Pancreas (tissue), 10 donors: ENCODE data around the gene LTB. TPM values are rescaled to one million over a fixed set of nuclear protein-coding genes. Genes with fewer than 3 reads are reported as not detected.
A peak's percentile ranks its signal among the peaks of the same experiment; 100 is the strongest.

ENCODE experiments used
- ATAC-seq, 4 donors: fragments of 200-7000 bp; cut with Tn5 transposase; one replicate each; pipeline versions ENCODE4 v1.8.0 to v1.9.1; 2020; ENCODE audit warnings: mild to moderate bottlenecking in 4 of 4, moderate library complexity in 4 of 4
- DNase-seq, 6 donors: peaks; one replicate each; pipeline ENCODE4 v3.0.0-alpha.2; 2020
- FAIRE-seq: peaks from 2 replicates; lab custom pipeline; 2012; peaks lifted over from hg19 to GRCh38; lab: Jason Lieb, UNC
- H3K27ac ChIP-seq, 4 donors: fragments of 200-600 bp; sonication (generic); 1 replicate in 3 of 4; 2 replicates in 1 of 4; pipeline versions ENCODE4 v1.5.0 to v1.8.0; 2020
- H3K27me3 ChIP-seq, 4 donors: fragments of 200-600 bp; one replicate each; pipeline ENCODE4 v1.8.0; 2021
- H3K36me3 ChIP-seq, 3 donors: fragments of 200-600 bp; sonication (generic) in 1 of 3; one replicate each; pipeline versions ENCODE4 v1.5.0 to v1.8.0; 2020 to 2021
- H3K4me1 ChIP-seq, 3 donors: fragments of 200-600 bp; one replicate each; pipeline ENCODE4 v1.8.0; 2021
- H3K4me3 ChIP-seq, 4 donors: fragments of 200-600 bp; sonication (generic) in 2 of 4; one replicate each; pipeline versions ENCODE4 v1.5.0 to v1.8.0; 2020 to 2021
- H3K9me3 ChIP-seq, 4 donors: fragments of 200-600 bp; one replicate each; pipeline ENCODE4 v1.8.0; 2021
- WGBS, 2 donors: extraction: QIAGEN DNeasy Blood & Tissue Kit; methylation state at CpG; one replicate each; pipeline ENCODE4 v1.1.7; 2013; 5-methylcytosine and 5-hydroxymethylcytosine counted together
- intact Hi-C, 3 donors: fragments of 100-400 bp; cut with DNase I; formaldehyde crosslinking; loops; one replicate each; pipeline versions ENCODE4 v1.11.1 to v1.14.2; 2022
- polyA plus RNA-seq, 2 donors: library from polyadenylated mRNA; stranded (reverse); fragments of 200-250 nt; gene quantifications; one replicate each; pipeline ENCODE4 v1.2.3, GENCODE V29; 2013
- total RNA-seq, 6 donors: library from RNA; stranded (reverse); fragmentation: NEBNext Ultra II Directional in 4 of 6; extraction: Animal tissue kit (Norgen Biotek cat#: 25700) in 4 of 6; gene quantifications; one replicate each; pipeline versions ENCODE4 v1.2.1 to v1.2.4, GENCODE V29; 2021 to 2023
- TF ChIP-seq, protein P1 (sequence below), 4 donors: fragments of 200-600 bp; sonication (generic) in 3 of 4; IDR thresholded peaks; one replicate each; pipeline versions ENCODE4 v1.5.0 to v1.8.0; 2021; ENCODE audit warnings: antibody characterized with exemption in 4 of 4
- donor health status: healthy with polysubstance abuse.
- donor health status: DM: no; HTN: no; CAD: no; lungs with moderate emphysema.
- donor health status: DM: no; HTN: no; CAD: no.
- donor health status: control.
- donor health status: control.
- donor health status: Bipolar disorder and iron deficiency.
- donor health status: DM: yes; HTN: yes; CAD: no.
- donor health status: DM: no; HTN: no; CAD: no.
- donor health status: DM: no; HTN: no; CAD: no.
- donor health status: DM: yes; HTN: yes; CAD: no.

The LTB gene
- total and polyA plus RNA-seq, 8 donors = 0.71 to 19.4 (median 2.1) TPM

DNA sequence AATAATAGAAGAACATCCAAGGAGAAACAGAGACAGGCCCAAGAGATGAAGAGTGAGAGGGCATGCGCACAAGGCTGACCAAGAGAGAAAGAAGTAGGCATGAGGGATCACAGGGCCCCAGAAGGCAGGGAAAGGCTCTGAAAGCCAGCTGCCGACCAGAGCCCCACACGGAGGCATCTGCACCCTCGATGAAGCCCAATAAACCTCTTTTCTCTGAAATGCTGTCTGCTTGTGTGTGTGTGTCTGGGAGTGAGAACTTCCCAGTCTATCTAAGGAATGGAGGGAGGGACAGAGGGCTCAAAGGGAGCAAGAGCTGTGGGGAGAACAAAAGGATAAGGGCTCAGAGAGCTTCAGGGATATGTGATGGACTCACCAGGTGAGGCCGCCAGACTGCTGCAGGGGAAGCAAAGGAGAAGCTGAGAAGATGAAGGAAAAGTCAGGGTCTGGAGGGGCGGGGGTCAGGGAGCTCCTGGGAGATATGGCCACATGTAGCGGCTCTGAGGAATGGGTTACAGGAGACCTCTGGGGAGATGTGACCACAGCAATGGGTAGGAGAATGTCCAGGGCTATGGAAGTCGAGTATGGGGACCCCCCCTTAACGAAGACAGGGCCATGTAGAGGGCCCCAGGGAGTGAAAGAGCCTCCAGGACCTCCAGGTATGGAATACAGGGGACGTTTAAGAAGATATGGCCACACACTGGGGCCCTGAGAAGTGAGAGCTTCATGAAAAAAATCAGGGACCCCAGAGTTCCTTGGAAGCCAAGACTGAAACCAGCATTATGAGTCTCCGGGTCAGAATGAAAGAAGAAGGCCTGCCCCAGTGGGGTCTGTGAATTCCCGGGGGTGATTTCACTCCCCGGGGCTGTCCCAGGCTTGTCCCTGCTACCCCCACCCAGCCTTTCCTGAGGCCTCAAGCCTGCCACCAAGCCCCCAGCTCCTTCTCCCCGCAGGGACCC lies 7.8 kb downstream of the LTB start:
- intact Hi-C loops = no loop called here

DNA sequence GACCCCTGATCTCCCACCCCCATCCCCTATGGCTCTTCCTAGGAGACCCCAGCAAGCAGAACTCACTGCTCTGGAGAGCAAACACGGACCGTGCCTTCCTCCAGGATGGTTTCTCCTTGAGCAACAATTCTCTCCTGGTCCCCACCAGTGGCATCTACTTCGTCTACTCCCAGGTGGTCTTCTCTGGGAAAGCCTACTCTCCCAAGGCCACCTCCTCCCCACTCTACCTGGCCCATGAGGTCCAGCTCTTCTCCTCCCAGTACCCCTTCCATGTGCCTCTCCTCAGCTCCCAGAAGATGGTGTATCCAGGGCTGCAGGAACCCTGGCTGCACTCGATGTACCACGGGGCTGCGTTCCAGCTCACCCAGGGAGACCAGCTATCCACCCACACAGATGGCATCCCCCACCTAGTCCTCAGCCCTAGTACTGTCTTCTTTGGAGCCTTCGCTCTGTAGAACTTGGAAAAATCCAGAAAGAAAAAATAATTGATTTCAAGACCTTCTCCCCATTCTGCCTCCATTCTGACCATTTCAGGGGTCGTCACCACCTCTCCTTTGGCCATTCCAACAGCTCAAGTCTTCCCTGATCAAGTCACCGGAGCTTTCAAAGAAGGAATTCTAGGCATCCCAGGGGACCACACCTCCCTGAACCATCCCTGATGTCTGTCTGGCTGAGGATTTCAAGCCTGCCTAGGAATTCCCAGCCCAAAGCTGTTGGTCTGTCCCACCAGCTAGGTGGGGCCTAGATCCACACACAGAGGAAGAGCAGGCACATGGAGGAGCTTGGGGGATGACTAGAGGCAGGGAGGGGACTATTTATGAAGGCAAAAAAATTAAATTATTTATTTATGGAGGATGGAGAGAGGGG lies 8.8 kb downstream of the LTB start:
- TF ChIP-seq, protein P1, sequence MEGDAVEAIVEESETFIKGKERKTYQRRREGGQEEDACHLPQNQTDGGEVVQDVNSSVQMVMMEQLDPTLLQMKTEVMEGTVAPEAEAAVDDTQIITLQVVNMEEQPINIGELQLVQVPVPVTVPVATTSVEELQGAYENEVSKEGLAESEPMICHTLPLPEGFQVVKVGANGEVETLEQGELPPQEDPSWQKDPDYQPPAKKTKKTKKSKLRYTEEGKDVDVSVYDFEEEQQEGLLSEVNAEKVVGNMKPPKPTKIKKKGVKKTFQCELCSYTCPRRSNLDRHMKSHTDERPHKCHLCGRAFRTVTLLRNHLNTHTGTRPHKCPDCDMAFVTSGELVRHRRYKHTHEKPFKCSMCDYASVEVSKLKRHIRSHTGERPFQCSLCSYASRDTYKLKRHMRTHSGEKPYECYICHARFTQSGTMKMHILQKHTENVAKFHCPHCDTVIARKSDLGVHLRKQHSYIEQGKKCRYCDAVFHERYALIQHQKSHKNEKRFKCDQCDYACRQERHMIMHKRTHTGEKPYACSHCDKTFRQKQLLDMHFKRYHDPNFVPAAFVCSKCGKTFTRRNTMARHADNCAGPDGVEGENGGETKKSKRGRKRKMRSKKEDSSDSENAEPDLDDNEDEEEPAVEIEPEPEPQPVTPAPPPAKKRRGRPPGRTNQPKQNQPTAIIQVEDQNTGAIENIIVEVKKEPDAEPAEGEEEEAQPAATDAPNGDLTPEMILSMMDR (IDR thresholded peaks at IDR 0.05) = no peak
- peak in 1 of 6 donors; percentile 15 for DNase-seq
- H3K36me3 ChIP-seq = no peaks in the 10 kb centered on the region
- ATAC-seq = no peak
- peaks cover 0 to 6% (median 0%) of the 10 kb centered on the region in 3 donors for H3K4me1 ChIP-seq
- H3K27me3 ChIP-seq = no peaks in the 10 kb centered on the region
- FAIRE-seq = no peak
- 67 to 70% methylated on average over 9 of the region's 9 CpGs for WGBS, 2 donors
- no peaks in the 10 kb centered on the region for H3K9me3 ChIP-seq
- no peak overlapping the region for H3K4me3 ChIP-seq
- intact Hi-C loops = no loop called here
- no peak overlapping the region for H3K27ac ChIP-seq

More for the DNA sequence above, 7.8 kb downstream of the LTB start:
- peaks cover 0 to 9% (median 5%) of the 10 kb centered on the region in 3 donors for H3K4me1 ChIP-seq
- ATAC-seq (no peak), DNase-seq (peak in 1 of 6 donors; percentile 22), FAIRE-seq (no peak)
- no peaks in the 10 kb centered on the region for H3K27me3 ChIP-seq
- 64 to 76% methylated on average over 14 of the region's 14 CpGs for WGBS, 2 donors
- H3K36me3 ChIP-seq = no peaks in the 10 kb centered on the region
- no peak overlapping the region for H3K4me3 ChIP-seq
- H3K9me3 ChIP-seq = no peaks in the 10 kb centered on the region
- TF ChIP-seq, protein P1 (IDR thresholded peaks at IDR 0.05) = no peak
- no peak overlapping the region for H3K27ac ChIP-seq

DNA sequence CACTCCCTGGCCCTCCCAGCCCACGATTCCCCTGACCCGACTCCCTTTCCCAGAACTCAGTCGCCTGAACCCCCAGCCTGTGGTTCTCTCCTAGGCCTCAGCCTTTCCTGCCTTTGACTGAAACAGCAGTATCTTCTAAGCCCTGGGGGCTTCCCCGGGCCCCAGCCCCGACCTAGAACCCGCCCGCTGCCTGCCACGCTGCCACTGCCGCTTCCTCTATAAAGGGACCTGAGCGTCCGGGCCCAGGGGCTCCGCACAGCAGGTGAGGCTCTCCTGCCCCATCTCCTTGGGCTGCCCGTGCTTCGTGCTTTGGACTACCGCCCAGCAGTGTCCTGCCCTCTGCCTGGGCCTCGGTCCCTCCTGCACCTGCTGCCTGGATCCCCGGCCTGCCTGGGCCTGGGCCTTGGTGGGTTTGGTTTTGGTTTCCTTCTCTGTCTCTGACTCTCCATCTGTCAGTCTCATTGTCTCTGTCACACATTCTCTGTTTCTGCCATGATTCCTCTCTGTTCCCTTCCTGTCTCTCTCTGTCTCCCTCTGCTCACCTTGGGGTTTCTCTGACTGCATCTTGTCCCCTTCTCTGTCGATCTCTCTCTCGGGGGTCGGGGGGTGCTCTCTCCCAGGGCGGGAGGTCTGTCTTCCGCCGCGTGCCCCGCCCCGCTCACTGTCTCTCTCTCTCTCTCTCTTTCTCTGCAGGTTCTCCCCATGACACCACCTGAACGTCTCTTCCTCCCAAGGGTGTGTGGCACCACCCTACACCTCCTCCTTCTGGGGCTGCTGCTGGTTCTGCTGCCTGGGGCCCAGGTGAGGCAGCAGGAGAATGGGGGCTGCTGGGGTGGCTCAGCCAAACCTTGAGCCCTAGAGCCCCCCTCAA lies 9.9 kb downstream of the LTB start, which contains the start of gene LTA:
Gene LTA (plus strand): TSS at position 249 of the 871 bp plus-strand sequence. CDS start 454 bp downstream, at position 703.
- ATAC-seq = no peak
- WGBS, 2 donors = 74 to 78% methylated on average over 26 to 27 of the region's 27 CpGs
- no peak within 1 kb of the TSS for H3K4me3 ChIP-seq
- intact Hi-C loops = no loop called here
- FAIRE-seq = no peak
- TF ChIP-seq, protein P1 (IDR thresholded peaks at IDR 0.05) = no peak
- H3K27ac ChIP-seq = no peak within 1 kb of the TSS
- no peaks in the 10 kb centered on the region for H3K4me1 ChIP-seq
- DNase-seq = peak in 1 of 6 donors; percentile 57
- H3K27me3 ChIP-seq = no peaks in the 10 kb centered on the region
- H3K36me3 ChIP-seq = no peaks in the 10 kb centered on the region
- H3K9me3 ChIP-seq = no peaks in the 10 kb centered on the region

DNA sequence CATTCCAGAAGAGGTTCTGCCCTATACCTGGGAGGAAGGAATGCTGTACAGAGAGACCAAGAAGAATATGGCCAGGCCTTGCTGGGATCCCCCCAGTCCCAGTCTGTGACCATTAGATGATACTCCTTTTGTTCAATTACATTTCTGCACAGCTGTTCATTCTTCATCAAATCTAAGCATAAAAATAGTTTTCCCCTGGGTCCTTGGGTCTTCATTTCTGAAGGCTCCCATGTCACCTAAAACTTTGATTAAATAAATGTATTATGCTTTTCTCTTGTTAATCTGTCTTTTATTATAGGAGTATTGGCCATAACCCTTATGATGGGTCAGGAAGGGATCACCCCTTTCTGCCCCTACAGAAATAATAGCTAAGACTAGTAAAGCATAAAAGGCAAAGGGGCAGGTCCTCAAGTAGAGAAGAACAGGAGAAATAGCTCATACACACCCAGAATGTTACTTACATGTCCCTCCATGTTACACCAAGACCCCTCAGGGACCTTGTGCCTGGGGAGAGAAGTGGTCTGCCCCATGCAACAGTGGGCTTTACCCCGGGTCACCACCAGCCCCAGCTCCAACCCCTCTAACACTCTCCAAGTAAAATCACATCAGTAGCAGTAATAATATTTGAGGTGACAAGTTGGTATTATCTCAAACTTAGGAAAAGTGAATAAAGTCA lies 12.2 kb downstream of the LTB start:
- no peak for FAIRE-seq
- intact Hi-C loops = no loop called here
- Histone ChIP-seq H3K4me3 (no peak overlapping the region), H3K27me3 (no peaks in the 10 kb centered on the region), H3K27ac (no peak overlapping the region), H3K4me1 (no peaks in the 10 kb centered on the region), H3K36me3 (no peaks in the 10 kb centered on the region), H3K9me3 (no peaks in the 10 kb centered on the region)
- DNase-seq = peak in 1 of 6 donors; percentile 2
- TF ChIP-seq, protein P1 (IDR thresholded peaks at IDR 0.05) = no peak
- ATAC-seq = no peak
- WGBS, 2 donors = 43 to 48% methylated on average over 1 of the region's 1 CpG
